IMR-90 (cell line): Measurements from ENCODE around the gene C6orf141.

Source experiments
- BHLHE40 ChIP-seq: fragments of 150-350 bp; IDR thresholded peaks from 2 replicates; pipeline ENCODE4 v1.6.1; 2016; ENCODE audit warnings: mild to moderate bottlenecking, low read depth, low read length
- CEBPB ChIP-seq: IDR thresholded peaks from 2 replicates; pipeline ENCODE4 v1.6.1; 2012; ENCODE audit warnings: low read depth, low read length, improper control_type of control experiment
- MAFK ChIP-seq: IDR thresholded peaks from 2 replicates; pipeline ENCODE4 v1.6.1; 2012; ENCODE audit warnings: low read depth, low read length, improper control_type of control experiment
- POLR2A ChIP-seq: IDR thresholded peaks from 2 replicates; pipeline ENCODE4 v1.6.1; 2012; ENCODE audit warnings: mild to moderate bottlenecking, low read depth, low read length
- RCOR1 ChIP-seq: IDR thresholded peaks from 2 replicates; pipeline ENCODE4 v1.6.1; 2012; ENCODE audit warnings: mild to moderate bottlenecking, low read length, improper control_type of control experiment; ENCODE audit not compliant: insufficient replicate concordance
- SMC3 ChIP-seq: fragments of 150-350 bp; IDR thresholded peaks from 2 replicates; pipeline ENCODE4 v1.6.1; 2016; ENCODE audit warnings: low read depth, mild to moderate bottlenecking, antibody characterized with exemption, low read length, moderate library complexity
- TF ChIP-seq, protein P1 (sequence below): conservative IDR thresholded peaks from 2 replicates; pipeline ENCODE4 v1.5.1; 2012; ENCODE audit warnings: mild to moderate bottlenecking, low read depth, low read length, improper control_type of control experiment
- TF ChIP-seq, protein P2 (sequence below): fragments of 150-350 bp; IDR thresholded peaks from 2 replicates; pipeline ENCODE4 v1.6.1; 2017; ENCODE audit warnings: mild to moderate bottlenecking, antibody characterized with exemption, low read length, low read depth

GRCh38 chr6:49551866-49552129, 1.3 kb downstream of the C6orf141 start:
- TF ChIP-seq, protein P1, sequence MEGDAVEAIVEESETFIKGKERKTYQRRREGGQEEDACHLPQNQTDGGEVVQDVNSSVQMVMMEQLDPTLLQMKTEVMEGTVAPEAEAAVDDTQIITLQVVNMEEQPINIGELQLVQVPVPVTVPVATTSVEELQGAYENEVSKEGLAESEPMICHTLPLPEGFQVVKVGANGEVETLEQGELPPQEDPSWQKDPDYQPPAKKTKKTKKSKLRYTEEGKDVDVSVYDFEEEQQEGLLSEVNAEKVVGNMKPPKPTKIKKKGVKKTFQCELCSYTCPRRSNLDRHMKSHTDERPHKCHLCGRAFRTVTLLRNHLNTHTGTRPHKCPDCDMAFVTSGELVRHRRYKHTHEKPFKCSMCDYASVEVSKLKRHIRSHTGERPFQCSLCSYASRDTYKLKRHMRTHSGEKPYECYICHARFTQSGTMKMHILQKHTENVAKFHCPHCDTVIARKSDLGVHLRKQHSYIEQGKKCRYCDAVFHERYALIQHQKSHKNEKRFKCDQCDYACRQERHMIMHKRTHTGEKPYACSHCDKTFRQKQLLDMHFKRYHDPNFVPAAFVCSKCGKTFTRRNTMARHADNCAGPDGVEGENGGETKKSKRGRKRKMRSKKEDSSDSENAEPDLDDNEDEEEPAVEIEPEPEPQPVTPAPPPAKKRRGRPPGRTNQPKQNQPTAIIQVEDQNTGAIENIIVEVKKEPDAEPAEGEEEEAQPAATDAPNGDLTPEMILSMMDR = no peak
- TF ChIP-seq BHLHE40 (no peak), MAFK (no peak), RCOR1 (no peak), SMC3 (no peak), POLR2A (no peak), CEBPB (no peak)
- TF ChIP-seq, protein P2, sequence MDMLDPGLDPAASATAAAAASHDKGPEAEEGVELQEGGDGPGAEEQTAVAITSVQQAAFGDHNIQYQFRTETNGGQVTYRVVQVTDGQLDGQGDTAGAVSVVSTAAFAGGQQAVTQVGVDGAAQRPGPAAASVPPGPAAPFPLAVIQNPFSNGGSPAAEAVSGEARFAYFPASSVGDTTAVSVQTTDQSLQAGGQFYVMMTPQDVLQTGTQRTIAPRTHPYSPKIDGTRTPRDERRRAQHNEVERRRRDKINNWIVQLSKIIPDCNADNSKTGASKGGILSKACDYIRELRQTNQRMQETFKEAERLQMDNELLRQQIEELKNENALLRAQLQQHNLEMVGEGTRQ = no peak
